ENCODE measurements around the gene SLCO3A1.

SLCO3A1 gene

DNA sequence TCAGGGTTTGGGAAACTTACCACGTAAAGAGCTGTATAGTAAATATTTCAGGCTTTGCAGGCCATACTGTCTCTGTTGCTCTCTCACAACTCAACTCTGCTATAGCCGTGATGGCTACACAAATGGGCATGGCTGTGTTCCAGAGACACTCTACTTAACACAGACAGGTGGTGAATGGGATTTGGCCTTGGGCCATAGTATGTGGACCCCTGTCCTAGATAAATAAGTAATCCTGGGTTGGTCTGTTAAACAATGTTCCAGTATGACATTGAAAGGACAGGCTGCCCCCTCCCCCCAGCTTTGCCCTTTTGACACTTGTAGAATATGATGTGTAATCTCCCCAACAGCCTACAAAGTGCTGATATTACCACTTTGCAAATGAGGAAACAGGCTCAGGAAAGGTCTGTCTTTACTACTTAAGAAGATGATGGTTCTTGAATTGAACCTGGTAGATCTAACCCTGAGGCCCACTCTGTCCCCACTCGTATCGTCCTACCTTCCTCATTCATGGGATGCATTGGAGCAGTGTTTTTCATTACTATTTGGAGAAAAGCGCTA, 38.4 kb downstream of the SLCO3A1 start:
- TF ChIP-seq, protein P1, sequence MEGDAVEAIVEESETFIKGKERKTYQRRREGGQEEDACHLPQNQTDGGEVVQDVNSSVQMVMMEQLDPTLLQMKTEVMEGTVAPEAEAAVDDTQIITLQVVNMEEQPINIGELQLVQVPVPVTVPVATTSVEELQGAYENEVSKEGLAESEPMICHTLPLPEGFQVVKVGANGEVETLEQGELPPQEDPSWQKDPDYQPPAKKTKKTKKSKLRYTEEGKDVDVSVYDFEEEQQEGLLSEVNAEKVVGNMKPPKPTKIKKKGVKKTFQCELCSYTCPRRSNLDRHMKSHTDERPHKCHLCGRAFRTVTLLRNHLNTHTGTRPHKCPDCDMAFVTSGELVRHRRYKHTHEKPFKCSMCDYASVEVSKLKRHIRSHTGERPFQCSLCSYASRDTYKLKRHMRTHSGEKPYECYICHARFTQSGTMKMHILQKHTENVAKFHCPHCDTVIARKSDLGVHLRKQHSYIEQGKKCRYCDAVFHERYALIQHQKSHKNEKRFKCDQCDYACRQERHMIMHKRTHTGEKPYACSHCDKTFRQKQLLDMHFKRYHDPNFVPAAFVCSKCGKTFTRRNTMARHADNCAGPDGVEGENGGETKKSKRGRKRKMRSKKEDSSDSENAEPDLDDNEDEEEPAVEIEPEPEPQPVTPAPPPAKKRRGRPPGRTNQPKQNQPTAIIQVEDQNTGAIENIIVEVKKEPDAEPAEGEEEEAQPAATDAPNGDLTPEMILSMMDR (IDR thresholded peaks at IDR 0.05; ENCODE audit: low read depth, low read length, missing control alignments), result no peak
- DNase-seq (ENCODE audit: low read depth), result no peak
- no peak overlapping the region for H3K4me3 ChIP-seq (ENCODE audit: low read depth, low read length)

DNA sequence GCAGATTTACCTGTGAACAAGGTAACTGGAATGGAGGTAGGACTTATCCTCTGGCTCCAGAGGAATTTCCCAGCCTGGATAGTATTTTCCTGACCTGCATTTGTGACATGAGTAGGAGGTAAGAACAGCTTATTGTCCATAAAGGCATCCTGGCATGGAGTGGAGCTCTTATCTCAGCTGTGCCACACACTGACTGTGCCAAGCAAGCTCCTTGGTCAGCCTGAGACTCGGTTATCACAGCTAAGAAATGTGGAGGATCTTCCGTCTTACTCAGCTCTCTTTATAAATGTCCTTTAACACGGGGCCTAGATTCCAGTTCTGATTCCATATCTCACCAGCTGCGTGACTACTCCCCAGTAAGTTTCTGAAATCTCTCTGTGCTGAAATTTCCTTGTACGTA, 38.9 kb downstream of the SLCO3A1 start:
- no peak for DNase-seq (ENCODE audit: low read depth)
- TF ChIP-seq, protein P1 (IDR thresholded peaks at IDR 0.05; ENCODE audit: low read depth, low read length, missing control alignments), result no peak
- no peak overlapping the region for H3K4me3 ChIP-seq (ENCODE audit: low read depth, low read length)

DNA sequence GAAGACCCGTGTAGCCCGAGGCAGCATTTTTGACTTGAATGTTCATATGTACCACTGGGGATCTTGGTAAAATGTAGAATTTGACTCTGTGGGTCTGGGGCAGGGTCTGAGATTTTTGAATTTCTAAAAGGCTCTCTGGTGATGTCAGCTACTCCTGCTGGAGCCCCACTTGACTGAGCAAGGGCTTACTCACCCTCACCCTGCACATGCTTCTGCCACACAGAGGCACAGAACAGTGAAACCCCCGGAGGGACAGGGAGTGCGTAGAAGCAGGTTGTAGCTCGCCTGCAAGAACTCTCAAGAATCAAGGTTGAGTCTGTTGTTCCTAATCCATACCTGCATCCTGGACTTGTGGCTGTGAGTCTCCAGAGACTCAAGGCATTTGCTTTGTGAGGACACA, 41.1 kb downstream of the SLCO3A1 start:
- no peak for DNase-seq (ENCODE audit: low read depth)
- H3K4me3 ChIP-seq (ENCODE audit: low read depth, low read length), result no peak overlapping the region
- TF ChIP-seq, protein P1 (IDR thresholded peaks at IDR 0.05; ENCODE audit: low read depth, low read length, missing control alignments), result no peak

DNA sequence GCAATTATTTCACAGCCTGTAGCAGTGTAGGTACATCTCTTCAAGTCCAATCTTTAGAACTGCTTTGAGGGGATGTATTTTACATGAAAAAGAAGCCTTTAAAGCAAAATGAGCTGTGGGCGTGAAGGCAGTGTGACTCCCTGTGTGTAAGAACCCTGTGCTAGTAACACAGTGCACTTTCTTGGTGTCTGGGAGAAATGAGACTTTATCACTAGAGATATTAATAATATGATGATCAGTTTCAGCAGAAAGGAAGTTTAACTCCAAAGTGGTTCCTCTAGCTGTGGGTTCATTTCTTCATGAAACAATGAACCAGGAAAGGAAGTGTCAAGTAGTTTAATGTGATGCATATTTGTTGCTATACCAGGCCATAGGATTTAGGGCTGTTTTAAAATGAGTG, 41.5 kb downstream of the SLCO3A1 start:
- TF ChIP-seq, protein P1 (IDR thresholded peaks at IDR 0.05; ENCODE audit: low read depth, low read length, missing control alignments), result no peak
- H3K4me3 ChIP-seq (ENCODE audit: low read depth, low read length), result no peak overlapping the region
- DNase-seq (ENCODE audit: low read depth), result no peak

DNA sequence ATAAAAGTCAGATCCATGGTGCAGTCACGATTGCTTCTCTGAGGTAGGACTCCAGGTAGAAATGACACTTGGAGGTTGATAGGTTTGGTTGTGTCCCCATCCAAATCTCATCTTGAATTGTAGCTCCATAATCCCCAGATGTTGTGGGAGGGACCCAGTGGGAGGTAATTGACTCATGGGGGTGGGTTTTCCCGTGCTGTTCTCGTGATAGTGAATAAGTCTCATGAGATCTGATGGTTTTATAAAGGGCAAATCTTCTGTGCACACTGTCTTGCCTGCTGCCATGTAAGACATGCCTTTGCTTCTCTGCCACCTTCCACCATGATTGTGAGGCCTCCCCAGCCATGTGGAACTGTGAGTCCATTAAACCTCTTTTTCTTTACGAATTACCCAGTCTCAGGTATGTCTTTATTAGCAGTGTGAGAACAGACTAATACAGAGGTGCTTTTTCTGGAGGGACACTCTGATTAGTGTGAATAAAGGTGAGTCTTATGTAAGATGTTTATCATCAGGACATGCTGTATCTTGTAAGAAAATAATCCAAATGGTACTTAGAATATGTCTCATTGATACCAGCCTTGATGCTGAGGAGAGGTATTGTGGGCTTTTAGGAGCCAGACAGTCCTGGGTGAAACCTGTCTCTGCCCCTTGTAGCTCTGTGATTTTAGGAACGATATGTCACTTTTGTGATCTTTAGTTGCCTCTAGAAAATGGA, 43.0 kb downstream of the SLCO3A1 start:
- no peak for DNase-seq (ENCODE audit: low read depth)
- TF ChIP-seq, protein P1 (IDR thresholded peaks at IDR 0.05; ENCODE audit: low read depth, low read length, missing control alignments), result no peak

DNA sequence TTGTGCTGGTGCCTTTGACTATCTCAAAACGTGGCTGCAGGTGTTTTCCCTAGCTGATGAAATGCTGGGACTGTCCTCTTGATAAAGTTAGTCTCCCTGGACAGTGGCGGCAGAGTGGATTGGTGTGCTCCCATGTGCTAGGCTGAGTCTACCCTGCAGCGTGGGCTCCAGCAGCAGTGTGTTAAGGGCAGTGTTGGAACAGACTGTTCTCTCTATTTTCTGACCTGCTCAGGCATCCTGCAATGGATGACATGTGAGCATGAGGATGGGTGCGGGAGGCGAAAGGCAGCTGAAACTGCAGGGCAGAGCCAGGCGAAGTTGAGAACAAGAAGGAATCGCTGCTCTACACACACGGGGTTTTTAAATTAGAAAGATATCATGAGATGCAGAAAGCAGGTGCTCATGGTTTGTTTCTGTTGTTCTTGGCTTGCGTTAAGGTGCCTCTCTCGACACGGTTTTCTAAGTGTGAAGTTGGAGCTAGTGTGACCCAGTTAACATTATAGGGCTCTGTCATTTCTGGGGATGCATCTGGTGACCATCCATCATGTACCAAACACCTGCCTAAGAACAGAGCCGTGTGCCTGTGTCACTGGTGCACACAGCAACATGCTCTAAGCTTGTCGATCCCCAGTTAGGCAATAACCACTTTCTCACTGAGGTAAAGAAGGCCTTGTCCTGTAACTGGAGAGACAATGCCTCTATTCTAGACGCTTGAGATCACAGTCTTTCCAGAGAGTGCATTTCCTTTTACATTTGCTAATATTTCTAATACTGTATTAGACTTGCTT, 44.3 kb downstream of the SLCO3A1 start:
- TF ChIP-seq, protein P1 (IDR thresholded peaks at IDR 0.05; ENCODE audit: low read depth, low read length, missing control alignments), result no peak
- H3K4me3 ChIP-seq (ENCODE audit: low read depth, low read length), result no peak overlapping the region
- no peak for DNase-seq (ENCODE audit: low read depth)

More for the DNA sequence above, 43.0 kb downstream of the SLCO3A1 start:
- H3K4me3 ChIP-seq (ENCODE audit: low read depth, low read length), result no peak overlapping the region
